GM10248 (cell line): ENCODE measurements around the gene BCL2.

Experiments used
- CTCF ChIA-PET: fragments of 300-600 bp; sonication (Branson Sonifier 250); formaldehyde crosslinking; extraction: SDS; loops from one replicate; lab custom pipeline; 2021; ENCODE audit warnings: antibody characterized with exemption; lab: Yijun Ruan, JAX
- POLR2A ChIA-PET: fragments of 350-650 bp; sonication (Branson Sonifier 250); formaldehyde crosslinking; extraction: SDS; loops from one replicate; lab custom pipeline; 2020; ENCODE audit warnings: antibody characterized with exemption; lab: Yijun Ruan, JAX
- DNase-seq: peaks from one replicate; pipeline ENCODE4 v3.0.0; 2012; ENCODE audit errors: extremely low spot score
- CTCF ChIP-seq: IDR thresholded peaks from 2 replicates; pipeline ENCODE4 v1.5.1; 2012; ENCODE audit warnings: mild to moderate bottlenecking, low read depth; ENCODE audit errors: extremely low read depth, missing control alignments, control extremely low read depth

Gene BCL2

GRCh38 chr18:63166142-63166541, 153.4 kb downstream of the BCL2 start:
- ChIA-PET CTCF (interaction anchor here (1.0 to 2.0 kb wide), 6 partner anchors 10 to 104 kb away, joined by 3 to 7 read pairs (median 4); no protein-coding TSS in a partner anchor), POLR2A (no interaction called here)
- DNase-seq = no peak
- no peak for TF ChIP-seq CTCF

DNA sequence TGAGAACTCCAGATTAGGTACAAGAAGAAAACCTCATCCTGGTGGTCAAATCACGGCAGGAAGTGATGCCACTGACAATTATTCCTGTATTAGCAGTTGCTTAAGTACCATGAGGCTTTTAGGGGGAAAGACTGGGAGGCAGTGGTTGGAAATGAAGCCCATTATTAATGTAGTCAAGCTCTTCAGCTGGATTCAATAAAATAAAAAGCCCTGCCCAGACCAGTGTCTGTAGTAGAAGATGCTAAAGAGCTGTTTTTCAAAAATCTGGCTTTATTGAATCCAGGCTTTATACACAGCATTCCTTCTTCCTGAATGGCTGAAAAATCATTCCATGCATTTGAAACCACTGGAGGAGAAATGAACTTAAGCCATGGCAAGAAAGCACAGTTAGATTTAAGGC, 155.2 kb downstream of the BCL2 start:
- no peak for TF ChIP-seq CTCF
- CTCF ChIA-PET = interaction anchor here (1.0 to 3.7 kb wide), 7 partner anchors 8 to 154 kb away, joined by 3 to 28 read pairs (median 3); no protein-coding TSS in a partner anchor
- DNase-seq = no peak
- POLR2A ChIA-PET = no interaction called here

- DNase-seq = peak; percentile 64
- no peak for TF ChIP-seq CTCF
- ChIA-PET POLR2A (interaction anchor here (0.6 to 1.8 kb wide), 6 partner anchors 9 to 155 kb away, joined by 3 to 12 read pairs (median 4); no protein-coding TSS in a partner anchor), CTCF (interaction anchor here (0.6 to 3.7 kb wide), 16 partner anchors 9 to 160 kb away, joined by 3 to 28 read pairs (median 4); no protein-coding TSS in a partner anchor)
Observed at GRCh38 chr18:63162271-63163014, 157.1 kb downstream of the BCL2 start.

- DNase-seq = peak; percentile 73
- POLR2A ChIA-PET = interaction anchor here (0.6 to 1.8 kb wide), 6 partner anchors 9 to 286 kb away, joined by 3 to 12 read pairs (median 4); no protein-coding TSS in a partner anchor
- CTCF ChIA-PET = interaction anchor here (1.0 to 3.7 kb wide), 15 partner anchors 10 to 161 kb away, joined by 3 to 28 read pairs (median 4); no protein-coding TSS in a partner anchor
- no peak for TF ChIP-seq CTCF
Observed at GRCh38 chr18:63161761-63162195, 157.8 kb downstream of the BCL2 start.

GRCh38 chr18:63161032-63161760, 158.4 kb downstream of the BCL2 start:
- TF ChIP-seq CTCF = no peak
- CTCF ChIA-PET = interaction anchor here (1.0 to 3.7 kb wide), 15 partner anchors 10 to 161 kb away, joined by 3 to 28 read pairs (median 4); no protein-coding TSS in a partner anchor
- peak; percentile 52 for DNase-seq
- POLR2A ChIA-PET = interaction anchor here (0.6 to 1.8 kb wide), 6 partner anchors 8 to 285 kb away, joined by 3 to 12 read pairs (median 4); no protein-coding TSS in a partner anchor

DNA sequence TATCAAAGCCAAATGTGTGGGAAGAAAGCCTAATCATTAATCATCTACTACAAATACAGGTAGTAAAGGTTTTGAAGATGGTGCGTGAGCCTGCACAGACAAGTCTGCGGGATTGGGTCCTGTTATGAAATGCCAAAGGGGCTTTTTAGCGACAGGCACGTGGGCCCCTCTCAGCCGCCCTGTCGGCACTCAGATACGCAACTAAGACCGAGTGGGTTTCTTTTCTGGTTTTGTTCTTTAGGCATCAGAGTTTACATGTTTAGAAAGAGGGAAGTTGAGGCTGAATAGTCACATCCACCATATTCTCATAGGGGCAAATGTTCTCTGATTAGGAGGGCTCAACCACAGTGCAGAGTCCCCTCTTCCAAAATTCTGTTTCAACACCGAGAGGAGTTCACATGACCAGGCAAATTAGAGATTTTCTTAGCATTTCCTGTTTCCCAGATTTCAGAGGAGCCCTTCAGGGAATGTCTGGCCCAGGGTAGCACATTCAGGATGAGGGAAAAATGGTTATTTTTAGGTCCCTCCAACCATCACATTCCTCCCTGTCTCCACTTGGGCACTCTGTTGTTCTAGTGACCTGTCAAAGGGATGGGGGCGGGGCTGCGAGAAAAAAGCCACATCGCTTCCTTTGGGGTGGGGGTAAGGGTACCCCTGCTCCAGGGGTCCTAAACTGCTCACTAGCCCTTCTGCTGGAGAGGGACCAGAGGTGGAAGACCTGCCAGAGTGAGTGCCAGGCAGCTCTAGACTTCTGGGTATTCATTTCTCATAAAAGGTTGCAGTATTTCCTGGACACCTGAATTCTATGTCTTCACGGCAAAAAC, 159.2 kb downstream of the BCL2 start:
- CTCF ChIA-PET = interaction anchor here (1.0 to 3.7 kb wide), 6 partner anchors 15 to 162 kb away, joined by 3 to 18 read pairs (median 5); no protein-coding TSS in a partner anchor
- DNase-seq = no peak
- POLR2A ChIA-PET = interaction anchor here (1.0 to 1.8 kb wide), 2 partner anchors 26 to 157 kb away, joined by 3 to 5 read pairs; no protein-coding TSS in a partner anchor
- no peak for TF ChIP-seq CTCF
